ENCODE measurements around the gene HLA-DRA.

HLA-DRA gene

GRCh38 chr6:32402812-32403211, 36.9 kb upstream of the HLA-DRA start:
- no peak overlapping the region for H2AFZ ChIP-seq (ENCODE audit: low read length)
- no peaks in the 10 kb centered on the region for H3K9me3 ChIP-seq (replicated peaks; ENCODE audit: insufficient read depth, low read length)
- no peaks in the 10 kb centered on the region for H4K20me1 ChIP-seq (ENCODE audit: insufficient read depth, low read length)
- no peaks in the 10 kb centered on the region for H3K79me2 ChIP-seq (ENCODE audit: low read length)
- H3K9ac ChIP-seq (ENCODE audit: low read length) = no peak overlapping the region
- no peaks in the 10 kb centered on the region for H3F3A ChIP-seq (ENCODE audit: insufficient read depth, low read length)
- TF ChIP-seq EZH2phosphoT487 (IDR thresholded peaks at IDR 0.05; ENCODE audit: low read length) = no peak
- TF ChIP-seq CTCF (IDR thresholded peaks at IDR 0.05; ENCODE audit: low read length) = no peak
- TF ChIP-seq EZH2 (optimal IDR thresholded peaks at IDR 0.05; ENCODE audit: low read depth, low read length) = no peak
- no peaks in the 10 kb centered on the region for H3K27me3 ChIP-seq (replicated peaks; ENCODE audit: insufficient read depth, low read length)
- H3K9me2 ChIP-seq (replicated peaks; ENCODE audit: insufficient read depth, low read length) = no peaks in the 10 kb centered on the region
- H3K4me3 ChIP-seq (ENCODE audit: low read length) = no peak overlapping the region
- no peak overlapping the region for H3K27ac ChIP-seq (ENCODE audit: low read length)
- no peak overlapping the region for H3K4me2 ChIP-seq (ENCODE audit: low read depth, low read length)
- H3K4me1 ChIP-seq (ENCODE audit: low read length) = 0 out of 2 replicates have a peak, but pooled peaks cover under 1% of the 10 kb centered on the region
- H3K36me3 ChIP-seq (replicated peaks; ENCODE audit: insufficient read depth, low read length) = no peaks in the 10 kb centered on the region
- DNase-seq = no peak

GRCh38 chr6:32405656-32406055, 34.0 kb upstream of the HLA-DRA start:
- DNase-seq = no peak

GRCh38 chr6:32406197-32406596, 33.5 kb upstream of the HLA-DRA start:
- Histone ChIP-seq H3F3A (ENCODE audit: insufficient read depth, low read length) (no peaks in the 10 kb centered on the region), H3K36me3 (replicated peaks; ENCODE audit: insufficient read depth, low read length) (no peaks in the 10 kb centered on the region), H3K79me2 (ENCODE audit: low read length) (no peaks in the 10 kb centered on the region), H2AFZ (ENCODE audit: low read length) (no peak overlapping the region), H3K9ac (ENCODE audit: low read length) (no peak overlapping the region), H3K9me2 (replicated peaks; ENCODE audit: insufficient read depth, low read length) (no peaks in the 10 kb centered on the region), H3K27ac (ENCODE audit: low read length) (no peak overlapping the region), H3K9me3 (replicated peaks; ENCODE audit: insufficient read depth, low read length) (no peaks in the 10 kb centered on the region), H3K4me1 (ENCODE audit: low read length) (no peaks in the 10 kb centered on the region), H4K20me1 (ENCODE audit: insufficient read depth, low read length) (no peaks in the 10 kb centered on the region), H3K4me2 (ENCODE audit: low read depth, low read length) (no peak overlapping the region), H3K27me3 (replicated peaks; ENCODE audit: insufficient read depth, low read length) (no peaks in the 10 kb centered on the region), H3K4me3 (ENCODE audit: low read length) (no peak overlapping the region)
- DNase-seq = no peak
- no peak for TF ChIP-seq CTCF (IDR thresholded peaks at IDR 0.05; ENCODE audit: low read length)
- TF ChIP-seq EZH2 (optimal IDR thresholded peaks at IDR 0.05; ENCODE audit: low read depth, low read length) = no peak
- no peak for TF ChIP-seq EZH2phosphoT487 (IDR thresholded peaks at IDR 0.05; ENCODE audit: low read length)

More at GRCh38 chr6:32405656-32406055, 34.0 kb upstream of the HLA-DRA start:
- H3K27me3 ChIP-seq (replicated peaks; ENCODE audit: insufficient read depth, low read length) = no peaks in the 10 kb centered on the region
- H2AFZ ChIP-seq (ENCODE audit: low read length) = no peak overlapping the region
- no peaks in the 10 kb centered on the region for H3K36me3 ChIP-seq (replicated peaks; ENCODE audit: insufficient read depth, low read length)
- no peak overlapping the region for H3K9ac ChIP-seq (ENCODE audit: low read length)
- H3K27ac ChIP-seq (ENCODE audit: low read length) = no peak overlapping the region
- no peaks in the 10 kb centered on the region for H3F3A ChIP-seq (ENCODE audit: insufficient read depth, low read length)
- no peak overlapping the region for H3K4me3 ChIP-seq (ENCODE audit: low read length)
- H3K79me2 ChIP-seq (ENCODE audit: low read length) = no peaks in the 10 kb centered on the region
- H3K9me2 ChIP-seq (replicated peaks; ENCODE audit: insufficient read depth, low read length) = no peaks in the 10 kb centered on the region
- TF ChIP-seq EZH2phosphoT487 (IDR thresholded peaks at IDR 0.05; ENCODE audit: low read length) (no peak), CTCF (IDR thresholded peaks at IDR 0.05; ENCODE audit: low read length) (no peak), EZH2 (optimal IDR thresholded peaks at IDR 0.05; ENCODE audit: low read depth, low read length) (no peak)
- no peaks in the 10 kb centered on the region for H4K20me1 ChIP-seq (ENCODE audit: insufficient read depth, low read length)
- no peaks in the 10 kb centered on the region for H3K9me3 ChIP-seq (replicated peaks; ENCODE audit: insufficient read depth, low read length)
- H3K4me1 ChIP-seq (ENCODE audit: low read length) = no peaks in the 10 kb centered on the region
- H3K4me2 ChIP-seq (ENCODE audit: low read depth, low read length) = no peak overlapping the region
